H9 (cell line): ENCODE results near the gene CAPN3. TPM values are rescaled to one million over a fixed set of nuclear protein-coding genes. Genes with fewer than 3 reads are reported as not detected.
A peak's percentile ranks its signal among the peaks of the same experiment; 100 is the strongest.

Experiments used
- DNase-seq: peaks from one replicate; pipeline ENCODE4 v3.0.0-alpha.2; 2017
- H2AFZ ChIP-seq: one replicate; pipeline ENCODE4 v1.6.1; 2013; ENCODE audit warnings: mild to moderate bottlenecking, low read length, control low read depth, moderate library complexity
- H2AK5ac ChIP-seq: 2 replicates; pipeline ENCODE4 v1.6.1; 2013; ENCODE audit warnings: low read length, control low read depth, mixed read lengths; ENCODE audit not compliant: insufficient read length
- H2BK120ac ChIP-seq: one replicate; pipeline ENCODE4 v1.6.1; 2013; ENCODE audit warnings: low read depth, mild to moderate bottlenecking, low read length, control low read depth, inconsistent platforms; ENCODE audit not compliant: poor library complexity, severe bottlenecking
- H2BK12ac ChIP-seq: 2 replicates; pipeline ENCODE4 v1.6.1; 2013; ENCODE audit warnings: low read length, control low read depth, mixed read lengths, low read depth; ENCODE audit not compliant: insufficient read length
- H2BK15ac ChIP-seq: 2 replicates; pipeline ENCODE4 v1.6.1; 2013; ENCODE audit warnings: low read depth, low read length, control low read depth
- H2BK20ac ChIP-seq: one replicate; pipeline ENCODE4 v1.6.1; 2013; ENCODE audit warnings: low read depth, mild to moderate bottlenecking, low read length, control low read depth, inconsistent platforms; ENCODE audit not compliant: poor library complexity, severe bottlenecking
- H2BK5ac ChIP-seq: 2 replicates; pipeline ENCODE4 v1.6.1; 2013; ENCODE audit warnings: low read length, control low read depth, mixed read lengths; ENCODE audit not compliant: insufficient read length
- H3K14ac ChIP-seq: 2 replicates; pipeline ENCODE4 v1.6.1; 2013; ENCODE audit warnings: low read length, control low read depth; ENCODE audit not compliant: insufficient read depth
- H3K18ac ChIP-seq: 2 replicates; pipeline ENCODE4 v1.6.1; 2013; ENCODE audit warnings: low read depth, mild to moderate bottlenecking, mixed read lengths, low read length, control low read depth; ENCODE audit not compliant: insufficient read length
- H3K23ac ChIP-seq: 2 replicates; pipeline ENCODE4 v1.6.1; 2013; ENCODE audit warnings: low read length, control low read depth, mixed read lengths, low read depth; ENCODE audit not compliant: insufficient read length
- H3K23me2 ChIP-seq: 2 replicates; pipeline ENCODE4 v1.6.1; 2013; ENCODE audit warnings: low read depth, mild to moderate bottlenecking, mixed read lengths, low read length, control low read depth; ENCODE audit not compliant: insufficient read length, poor library complexity, severe bottlenecking
- H3K27ac ChIP-seq: 2 replicates; pipeline ENCODE4 v1.5.1; 2013; ENCODE audit warnings: low read length, control low read depth, mixed read lengths, low read depth; ENCODE audit not compliant: insufficient read length
- H3K27me3 ChIP-seq: 2 replicates; pipeline ENCODE4 v1.6.1; 2013; ENCODE audit warnings: low read length, control low read depth, inconsistent platforms; ENCODE audit not compliant: insufficient read depth
- H3K4ac ChIP-seq: 2 replicates; pipeline ENCODE4 v1.6.1; 2013; ENCODE audit warnings: low read depth, mild to moderate bottlenecking, control low read depth, inconsistent platforms, low read length, moderate library complexity
- H3K4me1 ChIP-seq: 2 replicates; pipeline ENCODE4 v1.6.1; 2013; ENCODE audit warnings: low read length, control low read depth, inconsistent platforms; ENCODE audit not compliant: insufficient read depth
- H3K4me2 ChIP-seq: 2 replicates; pipeline ENCODE4 v1.6.1; 2013; ENCODE audit warnings: low read length, control low read depth, mixed read lengths; ENCODE audit not compliant: insufficient read length, insufficient read depth
- H3K56ac ChIP-seq: 2 replicates; pipeline ENCODE4 v1.6.1; 2013; ENCODE audit warnings: low read depth, mild to moderate bottlenecking, mixed read lengths, low read length, control low read depth; ENCODE audit not compliant: insufficient read length
- H3K79me1 ChIP-seq: 2 replicates; pipeline ENCODE4 v1.6.1; 2013; ENCODE audit warnings: low read depth, mild to moderate bottlenecking, moderate library complexity, low read length, control low read depth, inconsistent platforms; ENCODE audit not compliant: insufficient read depth, poor library complexity, severe bottlenecking
- H3K79me2 ChIP-seq: 2 replicates; pipeline ENCODE4 v1.6.1; 2013; ENCODE audit warnings: low read length, control low read depth, inconsistent platforms; ENCODE audit not compliant: insufficient read depth
- H3K9ac ChIP-seq: 2 replicates; pipeline ENCODE4 v1.6.1; 2013; ENCODE audit warnings: low read length, control low read depth, mixed read lengths; ENCODE audit not compliant: insufficient read length; ENCODE audit errors: extremely low read depth
- H3K9me3 ChIP-seq: one replicate; pipeline ENCODE4 v1.6.1; 2013; ENCODE audit warnings: low read depth, low read length, inconsistent platforms; ENCODE audit not compliant: control insufficient read depth
- H3T11ph ChIP-seq: one replicate; pipeline ENCODE4 v1.6.1; 2013; ENCODE audit warnings: mild to moderate bottlenecking, low read length, control low read depth, inconsistent platforms
- H4K20me1 ChIP-seq: one replicate; pipeline ENCODE4 v1.6.1; 2013; ENCODE audit not compliant: control insufficient read depth, insufficient read length, insufficient read depth
- H4K5ac ChIP-seq: 2 replicates; pipeline ENCODE4 v1.6.1; 2013; ENCODE audit warnings: low read depth, mild to moderate bottlenecking, mixed read lengths, low read length, control low read depth; ENCODE audit not compliant: insufficient read length
- H4K8ac ChIP-seq: replicated peaks from 2 replicates; pipeline ENCODE4 v1.6.1; 2013; ENCODE audit warnings: low read length, control low read depth, mixed read lengths, low read depth; ENCODE audit not compliant: insufficient read length
- H4K91ac ChIP-seq: 2 replicates; pipeline ENCODE4 v1.6.1; 2013; ENCODE audit warnings: low read depth, mild to moderate bottlenecking, moderate library complexity, mixed read lengths, low read length, control low read depth; ENCODE audit not compliant: insufficient read length
- H3K27ac Mint-ChIP-seq, 3 experiments: 2 replicates in 2 of 3; 3 replicates in 1 of 3; pipeline ENCODE4 v1.8.0; 2020 to 2021; ENCODE audit warnings: mixed read lengths in 3 of 3, mild to moderate bottlenecking in 1 of 3, moderate library complexity in 1 of 3
- H3K27me3 Mint-ChIP-seq: 2 replicates; pipeline ENCODE4 v1.8.0; 2021; ENCODE audit warnings: low read depth, mild to moderate bottlenecking, moderate library complexity, mixed read lengths
- H3K36me3 Mint-ChIP-seq, 3 experiments: 2 replicates in 2 of 3; 3 replicates in 1 of 3; pipeline ENCODE4 v1.8.0; 2020 to 2021; ENCODE audit warnings: low read depth in 3 of 3, mixed read lengths in 3 of 3; ENCODE audit not compliant: insufficient read depth in 1 of 3
- H3K4me1 Mint-ChIP-seq, 2 experiments: 2 replicates each; pipeline ENCODE4 v1.8.0; 2020; ENCODE audit warnings: mixed read lengths in 2 of 2
- H3K4me3 Mint-ChIP-seq, 2 experiments: 2 replicates in 1 of 2; 3 replicates in 1 of 2; pipeline ENCODE4 v1.8.0; 2020 to 2021; ENCODE audit warnings: mild to moderate bottlenecking in 2 of 2, mixed read lengths in 2 of 2, moderate library complexity in 1 of 2
- H3K9me3 Mint-ChIP-seq, 2 experiments: 2 replicates in 1 of 2; 3 replicates in 1 of 2; pipeline ENCODE4 v1.8.0; 2020; ENCODE audit warnings: mild to moderate bottlenecking in 2 of 2, mixed read lengths in 2 of 2, moderate library complexity in 1 of 2
- CTCF ChIP-seq: fragments of 200-600 bp; sonication (generic); conservative IDR thresholded peaks from 3 replicates; pipeline ENCODE4 v1.8.0; 2021; ENCODE audit warnings: antibody characterized with exemption, mild to moderate bottlenecking
- whole genome bisulfite sequencing: extraction: QIAGEN DNeasy Blood & Tissue Kit; methylation state at CpG from one replicate; pipeline ENCODE4 v1.1.7; 2013; ENCODE audit warnings: missing lambda C conversion rate, low lambda C conversion rate, mixed read lengths; ENCODE audit not compliant: insufficient read length; ENCODE audit errors: extremely low coverage; 5-methylcytosine and 5-hydroxymethylcytosine counted together
- total RNA-seq: library from RNA; stranded (reverse); gene quantifications from 2 replicates; pipeline ENCODE4 v1.2.1, GENCODE V29; 2021

The CAPN3 gene
- total RNA-seq, 1 experiment from 2014 or later = 0.31 TPM

GRCh38 chr15:42456971-42457370 lies 97.7 kb downstream of the CAPN3 start:
- peak overlapping the region; percentile 89 to 99 (median 97); a peak in 5 of 7 replicates for H3K27ac Mint-ChIP-seq
- H3K27me3 ChIP-seq = no peaks in the 10 kb centered on the region
- no peak overlapping the region for H4K8ac ChIP-seq
- no peaks in the 10 kb centered on the region for H3K79me2 ChIP-seq
- H3K9me3 ChIP-seq = no peaks in the 10 kb centered on the region
- H2BK12ac ChIP-seq = no peak overlapping the region
- no peak for DNase-seq
- no CpG with 5 or more reads among the region's 3 CpGs for WGBS
- H3K4me3 Mint-ChIP-seq = peak overlapping the region in 1 of 2 experiments; percentile 15; a peak in 2 of 5 replicates
- H3K4me1 ChIP-seq = peaks cover 2% of the 10 kb centered on the region; the same call in 1 of the 2 replicates
- H2BK20ac ChIP-seq = no peak overlapping the region
- no peak overlapping the region for H2BK5ac ChIP-seq
- H2AFZ ChIP-seq = no peak overlapping the region
- H2AK5ac ChIP-seq = no peak overlapping the region
- H3K23me2 ChIP-seq = no peaks in the 10 kb centered on the region
- H4K91ac ChIP-seq = no peak overlapping the region
- no peak overlapping the region for H3K18ac ChIP-seq
- no peak overlapping the region for H2BK120ac ChIP-seq
- no peaks in the 10 kb centered on the region for H3K79me1 ChIP-seq
- H3T11ph ChIP-seq = no peak overlapping the region
- no peaks in the 10 kb centered on the region for H3K27me3 Mint-ChIP-seq
- H3K9ac ChIP-seq = no peak overlapping the region
- no peak overlapping the region for H4K5ac ChIP-seq
- peaks cover 17% of the 10 kb centered on the region in 2 experiments for H3K4me1 Mint-ChIP-seq
- no peak overlapping the region for H3K23ac ChIP-seq
- H2BK15ac ChIP-seq = no peak overlapping the region
- H3K9me3 Mint-ChIP-seq = no peaks in the 10 kb centered on the region; a peak in 1 of 5 replicates
- H3K27ac ChIP-seq = no peak overlapping the region
- no peak for TF ChIP-seq CTCF
- H3K36me3 Mint-ChIP-seq = peaks cover 0 to 9% (median 2%) of the 10 kb centered on the region in 3 experiments; a peak in 4 of 7 replicates
- H4K20me1 ChIP-seq = no peaks in the 10 kb centered on the region
- H3K4ac ChIP-seq = no peak overlapping the region
- no peak overlapping the region for H3K4me2 ChIP-seq
- no peak overlapping the region for H3K14ac ChIP-seq
- H3K56ac ChIP-seq = no peak overlapping the region
